DND-41 (cell line): Measurements from ENCODE around the gene AKT3.

ENCODE experiments used
- ATAC-seq: fragments of 200-7000 bp; cut with Tn5 transposase; 3 replicates; pipeline ENCODE4 v1.9.1; 2021; ENCODE audit warnings: low read depth; ENCODE audit not compliant: insufficient read depth
- DNase-seq: peaks from one replicate; pipeline ENCODE4 v3.0.0-alpha.2; 2020
- H2AFZ ChIP-seq: 2 replicates; pipeline ENCODE4 v1.6.0; 2012; ENCODE audit warnings: low read depth, low read length
- H3K27ac ChIP-seq: 2 replicates; pipeline ENCODE4 v1.5.1; 2012; ENCODE audit warnings: low read length, inconsistent platforms
- H3K27me3 ChIP-seq: fragments of 200-600 bp; sonication (generic); 2 replicates; pipeline ENCODE4 v1.6.0; 2012; ENCODE audit warnings: low read length, mild to moderate bottlenecking, inconsistent platforms; ENCODE audit not compliant: insufficient read depth, poor library complexity
- H3K36me3 ChIP-seq: 2 replicates; pipeline ENCODE4 v1.5.1; 2012; ENCODE audit warnings: low read length, inconsistent platforms; ENCODE audit not compliant: insufficient read depth
- H3K4me1 ChIP-seq: 2 replicates; pipeline ENCODE4 v1.5.1; 2012; ENCODE audit warnings: mild to moderate bottlenecking, low read length; ENCODE audit not compliant: insufficient read depth
- H3K4me2 ChIP-seq: 2 replicates; pipeline ENCODE4 v1.6.0; 2012; ENCODE audit warnings: mild to moderate bottlenecking, moderate library complexity, low read length, inconsistent platforms; ENCODE audit not compliant: insufficient read depth
- H3K4me3 ChIP-seq, 2 experiments: fragments of 200-600 bp in 1 of 2; shearing (Covaris generic) in 1 of 2; 2 replicates each; pipeline ENCODE4 v1.5.1; 2012 to 2016; ENCODE audit warnings: inconsistent platforms in 2 of 2, low read length in 2 of 2, mild to moderate bottlenecking in 2 of 2, low read depth in 1 of 2, moderate library complexity in 1 of 2
- H3K79me2 ChIP-seq: 2 replicates; pipeline ENCODE4 v1.6.0; 2012; ENCODE audit warnings: low read length, inconsistent platforms; ENCODE audit not compliant: insufficient read depth
- H3K9ac ChIP-seq: 2 replicates; pipeline ENCODE4 v1.6.0; 2012; ENCODE audit warnings: low read depth, mild to moderate bottlenecking, inconsistent platforms, low read length, moderate library complexity
- H3K9me3 ChIP-seq: 2 replicates; pipeline ENCODE4 v1.5.1; 2012; ENCODE audit warnings: low read length, moderate library complexity, mild to moderate bottlenecking, inconsistent platforms; ENCODE audit not compliant: insufficient read depth, severe bottlenecking
- H4K20me1 ChIP-seq: 2 replicates; pipeline ENCODE4 v1.6.0; 2012; ENCODE audit warnings: low read length; ENCODE audit not compliant: insufficient read depth
- CTCF ChIP-seq: IDR thresholded peaks from 2 replicates; pipeline ENCODE4 v1.5.1; 2012; ENCODE audit warnings: borderline replicate concordance, low read length, moderate library complexity, mild to moderate bottlenecking; ENCODE audit not compliant: poor library complexity, severe bottlenecking; ENCODE audit errors: extremely low read depth
- EZH2 ChIP-seq: IDR thresholded peaks from 3 replicates; pipeline ENCODE4 v1.6.1; 2012; ENCODE audit warnings: borderline replicate concordance, low read depth, mild to moderate bottlenecking, moderate library complexity, low read length, inconsistent platforms; ENCODE audit not compliant: severe bottlenecking

Gene AKT3

DNA sequence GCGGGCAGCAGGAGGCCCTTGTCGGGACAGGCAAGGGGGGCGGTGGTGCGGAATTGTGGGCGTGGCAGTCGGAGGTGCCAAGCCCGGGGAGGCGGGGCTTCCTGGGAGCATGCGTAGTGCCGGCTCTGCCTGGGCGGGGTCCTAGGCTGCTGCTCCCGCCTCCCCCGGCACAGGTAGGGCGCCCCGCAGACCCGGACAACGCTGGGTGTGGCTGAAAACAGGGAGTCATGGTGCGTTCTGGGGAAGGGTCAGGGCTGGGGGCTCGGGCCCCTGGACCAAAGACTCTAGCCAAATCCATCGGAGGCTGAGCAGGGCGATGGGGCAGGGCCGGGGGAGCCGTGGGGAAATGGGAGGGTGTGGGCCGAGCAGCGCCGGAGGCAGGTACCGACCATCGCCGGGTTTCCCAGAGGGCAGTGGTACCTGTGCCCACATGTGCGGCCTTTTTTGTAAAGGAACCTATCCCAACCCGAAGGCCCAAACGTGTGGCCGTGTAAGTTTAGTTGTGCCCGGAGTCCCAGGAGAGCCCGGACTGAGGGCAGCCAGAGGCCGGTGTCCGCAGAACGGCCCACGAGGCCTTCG is 362.3 kb downstream of the AKT3 start:
- Histone ChIP-seq H2AFZ (no peak overlapping the region), H4K20me1 (no peaks in the 10 kb centered on the region), H3K4me1 (peaks cover 10% of the 10 kb centered on the region), H3K27ac (no peak overlapping the region), H3K4me3 (no peak overlapping the region), H3K79me2 (no peaks in the 10 kb centered on the region), H3K36me3 (0 out of 2 replicates have a peak, but pooled peaks cover 4% of the 10 kb centered on the region), H3K27me3 (no peaks in the 10 kb centered on the region), H3K9me3 (no peaks in the 10 kb centered on the region), H3K4me2 (no peak overlapping the region), H3K9ac (no peak overlapping the region)
- no peak for TF ChIP-seq CTCF
- TF ChIP-seq EZH2: no peak
- ATAC-seq: no peak
- DNase-seq: no peak

- no peak overlapping the region for H3K9ac ChIP-seq
These were observed 362.9 kb downstream of the AKT3 start for GRCh38 chr1:243487036-243487648.

GRCh38 chr1:243483952-243484351 is 366.1 kb downstream of the AKT3 start:
- no peak for DNase-seq

More at GRCh38 chr1:243487036-243487648, 362.9 kb downstream of the AKT3 start:
- no peaks in the 10 kb centered on the region for H3K79me2 ChIP-seq
- H3K36me3 ChIP-seq: 0 out of 2 replicates have a peak, but pooled peaks cover 4% of the 10 kb centered on the region
- H3K4me2 ChIP-seq: no peak overlapping the region
- no peaks in the 10 kb centered on the region for H3K27me3 ChIP-seq
- H3K9me3 ChIP-seq: no peaks in the 10 kb centered on the region
- H2AFZ ChIP-seq: no peak overlapping the region
- TF ChIP-seq CTCF (no peak), EZH2 (no peak)
- no peak overlapping the region for H3K4me3 ChIP-seq
- DNase-seq (no peak), ATAC-seq (no peak)
- no peak overlapping the region for H3K27ac ChIP-seq
- H3K4me1 ChIP-seq: peaks cover 16% of the 10 kb centered on the region
- no peaks in the 10 kb centered on the region for H4K20me1 ChIP-seq

More at GRCh38 chr1:243483952-243484351, 366.1 kb downstream of the AKT3 start:
- ATAC-seq: no peak
- H3K79me2 ChIP-seq: no peaks in the 10 kb centered on the region
- H2AFZ ChIP-seq: no peak overlapping the region
- H3K9me3 ChIP-seq: no peaks in the 10 kb centered on the region
- H3K9ac ChIP-seq: no peak overlapping the region
- TF ChIP-seq EZH2 (no peak), CTCF (no peak)
- no peak overlapping the region for H3K27ac ChIP-seq
- no peaks in the 10 kb centered on the region for H3K36me3 ChIP-seq
- H4K20me1 ChIP-seq: no peaks in the 10 kb centered on the region
- no peaks in the 10 kb centered on the region for H3K27me3 ChIP-seq
- H3K4me3 ChIP-seq: no peak overlapping the region
- peak overlapping the region; percentile 64; the same call in 1 of the 2 replicates for H3K4me2 ChIP-seq
- H3K4me1 ChIP-seq: peaks cover 17% of the 10 kb centered on the region
